Activated naive CD8-positive, alpha-beta T cell treated with anti-CD3 and anti-CD28 coated beads for 36 hours (primary cell): ENCODE results near the gene CD226. TPM values are rescaled to one million over a fixed set of nuclear protein-coding genes. Genes with fewer than 3 reads are reported as not detected.
"Not testable (repeated sequence)": the region's sequence is repeated elsewhere in the genome, so short reads cannot be mapped to it uniquely, and the experiment has no call there.

Experiments used
- DNase-seq: peaks from one replicate; pipeline ENCODE4 v3.0.0; 2021
- H3K27ac Mint-ChIP-seq: one replicate; pipeline ENCODE4 v1.8.0; 2022; ENCODE audit warnings: mild to moderate bottlenecking, moderate library complexity, mixed read lengths
- H3K27me3 Mint-ChIP-seq: one replicate; pipeline ENCODE4 v1.8.0; 2022; ENCODE audit warnings: mild to moderate bottlenecking, mixed read lengths
- H3K36me3 Mint-ChIP-seq: one replicate; pipeline ENCODE4 v1.8.0; 2021; ENCODE audit warnings: mild to moderate bottlenecking, mixed read lengths
- H3K4me1 Mint-ChIP-seq: one replicate; pipeline ENCODE4 v1.8.0; 2021; ENCODE audit warnings: mixed read lengths
- H3K4me3 Mint-ChIP-seq: one replicate; pipeline ENCODE4 v1.8.0; 2022; ENCODE audit warnings: mild to moderate bottlenecking, moderate library complexity, mixed read lengths
- H3K9me3 Mint-ChIP-seq: one replicate; pipeline ENCODE4 v1.8.0; 2022; ENCODE audit warnings: mixed read lengths
- total RNA-seq, 2 experiments: library from RNA; stranded (reverse); gene quantifications; one replicate each; pipeline ENCODE4 v1.2.3, GENCODE V29; 2021

The CD226 gene
- total RNA-seq, 2 experiments from 2014 or later: 57.2 to 57.7 TPM

- Mint-ChIP-seq H3K27me3 (no peaks in the 10 kb centered on the region), H3K9me3 (no peaks in the 10 kb centered on the region), H3K27ac (no peak overlapping the region), H3K36me3 (peaks cover under 1% of the 10 kb centered on the region), H3K4me3 (no peak overlapping the region), H3K4me1 (no peaks in the 10 kb centered on the region)
- no peak for DNase-seq
Measured at GRCh38 chr18:69840445-69840844, 107.2 kb downstream of the CD226 start.

- Mint-ChIP-seq H3K27ac (no peak overlapping the region), H3K36me3 (peaks cover 2% of the 10 kb centered on the region), H3K4me1 (no peaks in the 10 kb centered on the region), H3K27me3 (no peaks in the 10 kb centered on the region), H3K4me3 (no peak overlapping the region), H3K9me3 (no peaks in the 10 kb centered on the region)
- no peak for DNase-seq
Measured at GRCh38 chr18:69840001-69840400, 107.7 kb downstream of the CD226 start.

- no peak overlapping the region for H3K27ac Mint-ChIP-seq
- no peaks in the 10 kb centered on the region for H3K9me3 Mint-ChIP-seq
- H3K4me3 Mint-ChIP-seq: no peak overlapping the region
Measured at GRCh38 chr18:69839497-69839896, 108.2 kb downstream of the CD226 start.

GRCh38 chr18:69838620-69839411 is 108.9 kb downstream of the CD226 start:
- peak; percentile 10 for DNase-seq
- Mint-ChIP-seq H3K36me3 (peaks cover 2% of the 10 kb centered on the region), H3K9me3 (no peaks in the 10 kb centered on the region), H3K4me3 (no peak overlapping the region), H3K27ac (no peak overlapping the region), H3K4me1 (no peaks in the 10 kb centered on the region), H3K27me3 (no peaks in the 10 kb centered on the region)

More at GRCh38 chr18:69839497-69839896, 108.2 kb downstream of the CD226 start:
- no peak for DNase-seq
- Mint-ChIP-seq H3K27me3 (no peaks in the 10 kb centered on the region), H3K4me1 (no peaks in the 10 kb centered on the region), H3K36me3 (peaks cover 2% of the 10 kb centered on the region)

- no peak overlapping the region for H3K27ac Mint-ChIP-seq
- DNase-seq: no peak
- no peak overlapping the region for H3K4me3 Mint-ChIP-seq
- peaks cover 2% of the 10 kb centered on the region for H3K36me3 Mint-ChIP-seq
- H3K4me1 Mint-ChIP-seq: no peaks in the 10 kb centered on the region
- H3K9me3 Mint-ChIP-seq: no peaks in the 10 kb centered on the region
- no peaks in the 10 kb centered on the region for H3K27me3 Mint-ChIP-seq
Measured at GRCh38 chr18:69838003-69838402, 109.7 kb downstream of the CD226 start.

- H3K4me1 Mint-ChIP-seq, H3K27me3 Mint-ChIP-seq, H3K9me3 Mint-ChIP-seq, H3K27ac Mint-ChIP-seq, H3K4me3 Mint-ChIP-seq, DNase-seq: not testable (repeated sequence)
- H3K36me3 Mint-ChIP-seq: peaks cover 13% of the 10 kb centered on the region
Measured at GRCh38 chr18:69834980-69835379, 112.7 kb downstream of the CD226 start.

GRCh38 chr18:69830189-69830588 is 117.5 kb downstream of the CD226 start:
- Mint-ChIP-seq H3K4me1 (peaks cover 5% of the 10 kb centered on the region), H3K27me3 (no peaks in the 10 kb centered on the region), H3K4me3 (no peak overlapping the region), H3K36me3 (peaks cover 17% of the 10 kb centered on the region), H3K27ac (no peak overlapping the region), H3K9me3 (no peaks in the 10 kb centered on the region)
- DNase-seq: no peak

GRCh38 chr18:69820538-69820937 is 127.1 kb downstream of the CD226 start:
- no peaks in the 10 kb centered on the region for H3K4me1 Mint-ChIP-seq
- H3K9me3 Mint-ChIP-seq: peaks cover 3% of the 10 kb centered on the region
- no peak overlapping the region for H3K4me3 Mint-ChIP-seq
- H3K27ac Mint-ChIP-seq: no peak overlapping the region
- peaks cover 26% of the 10 kb centered on the region for H3K36me3 Mint-ChIP-seq
- no peaks in the 10 kb centered on the region for H3K27me3 Mint-ChIP-seq
- no peak for DNase-seq

- Mint-ChIP-seq H3K4me1 (no peaks in the 10 kb centered on the region), H3K36me3 (peaks cover 27% of the 10 kb centered on the region), H3K9me3 (peaks cover 3% of the 10 kb centered on the region), H3K4me3 (no peak overlapping the region), H3K27ac (no peak overlapping the region), H3K27me3 (no peaks in the 10 kb centered on the region)
- DNase-seq: no peak
Measured at GRCh38 chr18:69819460-69819859, 128.2 kb downstream of the CD226 start.

GRCh38 chr18:69817335-69817940 is 130.2 kb downstream of the CD226 start:
- DNase-seq: no peak
- peaks cover 23% of the 10 kb centered on the region for H3K36me3 Mint-ChIP-seq
- H3K4me3 Mint-ChIP-seq: no peak overlapping the region
- no peak overlapping the region for H3K27ac Mint-ChIP-seq
- H3K27me3 Mint-ChIP-seq: no peaks in the 10 kb centered on the region
- H3K4me1 Mint-ChIP-seq: no peaks in the 10 kb centered on the region
- peaks cover 3% of the 10 kb centered on the region for H3K9me3 Mint-ChIP-seq

- peaks cover 2% of the 10 kb centered on the region for H3K4me1 Mint-ChIP-seq
- H3K36me3 Mint-ChIP-seq: peaks cover 19% of the 10 kb centered on the region
- H3K27me3 Mint-ChIP-seq: no peaks in the 10 kb centered on the region
- H3K9me3 Mint-ChIP-seq: no peaks in the 10 kb centered on the region
- no peak for DNase-seq
- H3K27ac Mint-ChIP-seq: no peak overlapping the region
- no peak overlapping the region for H3K4me3 Mint-ChIP-seq
Measured at GRCh38 chr18:69814861-69815385, 132.8 kb downstream of the CD226 start.

GRCh38 chr18:69813559-69813958 is 134.1 kb downstream of the CD226 start:
- DNase-seq: no peak
- Mint-ChIP-seq H3K9me3 (no peaks in the 10 kb centered on the region), H3K27ac (no peak overlapping the region), H3K27me3 (no peaks in the 10 kb centered on the region), H3K36me3 (peaks cover 17% of the 10 kb centered on the region), H3K4me1 (peaks cover 2% of the 10 kb centered on the region), H3K4me3 (no peak overlapping the region)

GRCh38 chr18:69808399-69808798 is 139.3 kb downstream of the CD226 start:
- Mint-ChIP-seq H3K27me3 (no peaks in the 10 kb centered on the region), H3K27ac (no peak overlapping the region), H3K4me3 (no peak overlapping the region), H3K4me1 (peaks cover 2% of the 10 kb centered on the region), H3K9me3 (no peaks in the 10 kb centered on the region), H3K36me3 (peaks cover 11% of the 10 kb centered on the region)
- DNase-seq: no peak

- H3K27ac Mint-ChIP-seq: no peak overlapping the region
- no peaks in the 10 kb centered on the region for H3K4me1 Mint-ChIP-seq
- no peak for DNase-seq
- peaks cover 3% of the 10 kb centered on the region for H3K36me3 Mint-ChIP-seq
- no peaks in the 10 kb centered on the region for H3K9me3 Mint-ChIP-seq
- no peaks in the 10 kb centered on the region for H3K27me3 Mint-ChIP-seq
- no peak overlapping the region for H3K4me3 Mint-ChIP-seq
Measured at GRCh38 chr18:69804776-69805501, 142.7 kb downstream of the CD226 start.
